GM21515 (cell line): ENCODE data around the gene AACS.
A peak's percentile ranks its signal among the peaks of the same experiment; 100 is the strongest.
"Not testable (repeated sequence)": the region's sequence is repeated elsewhere in the genome, so short reads cannot be mapped to it uniquely, and the experiment has no call there.

Experiments used
- ATAC-seq: cut with Tn5 transposase; IDR thresholded peaks from one replicate; pipeline ENCODE4 v1.9.1; 2021; ENCODE audit not compliant: unreplicated experiment

Gene AACS

GRCh38 chr12:125065021-125065918, at the start of gene AACS:
TSS of gene AACS (plus strand) at chr12:125065435. CDS start at chr12:125065585, 150 bp downstream.
- peak; percentile 89 for ATAC-seq

DNA sequence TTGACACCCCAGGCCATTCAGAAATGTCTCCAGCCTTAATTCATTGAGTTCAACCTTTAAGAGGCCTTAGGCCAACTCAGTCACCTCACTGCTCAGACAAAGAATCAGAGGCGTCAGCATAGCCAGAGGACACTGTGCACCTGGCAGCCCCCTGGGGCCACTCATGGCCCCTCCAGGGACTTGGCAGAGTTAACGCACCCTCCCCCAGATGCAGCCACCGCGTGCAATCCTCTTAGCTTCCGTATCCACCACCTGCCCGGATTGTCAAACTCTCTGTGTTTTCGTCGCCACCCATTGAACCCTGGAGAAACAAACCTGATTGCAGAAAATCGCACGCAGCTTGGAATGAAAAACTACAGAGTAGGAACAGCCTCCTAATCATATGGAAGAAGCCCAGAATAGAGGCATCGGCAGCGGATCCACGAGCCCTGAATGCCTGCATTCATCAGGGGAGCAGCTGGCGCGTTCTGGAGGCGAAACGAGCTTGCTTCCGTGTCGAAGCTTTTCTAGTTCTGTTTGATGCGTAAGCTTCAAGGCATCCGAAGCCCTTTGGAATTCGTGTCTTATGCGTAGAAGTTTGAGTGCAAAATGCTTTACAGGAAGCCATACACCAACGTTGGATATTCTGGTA, 49.4 kb upstream of the AACS start:
- ATAC-seq = no peak

- no peak for ATAC-seq
These were observed 47.4 kb upstream of the AACS start for GRCh38 chr12:125017801-125018200.

DNA sequence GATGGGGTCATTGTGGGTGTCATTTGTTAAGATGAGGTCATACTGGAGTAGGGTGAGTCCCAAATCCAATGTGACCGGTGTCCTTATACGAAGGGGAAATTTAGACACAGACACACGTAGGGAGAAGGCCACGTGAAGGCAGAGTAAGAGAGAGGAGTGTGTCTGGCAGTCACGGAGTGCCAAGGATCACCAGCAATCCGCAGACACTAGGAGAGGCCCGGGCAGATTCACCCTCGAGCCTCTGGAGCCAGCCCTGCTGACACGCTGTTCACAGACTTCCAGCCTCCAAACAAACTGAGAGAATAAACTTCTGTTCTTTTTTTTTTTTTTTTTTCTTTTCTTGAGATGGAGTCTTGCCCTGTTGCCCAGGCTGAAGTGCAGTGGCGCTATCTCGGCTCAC, 46.9 kb upstream of the AACS start:
- no peak for ATAC-seq

DNA sequence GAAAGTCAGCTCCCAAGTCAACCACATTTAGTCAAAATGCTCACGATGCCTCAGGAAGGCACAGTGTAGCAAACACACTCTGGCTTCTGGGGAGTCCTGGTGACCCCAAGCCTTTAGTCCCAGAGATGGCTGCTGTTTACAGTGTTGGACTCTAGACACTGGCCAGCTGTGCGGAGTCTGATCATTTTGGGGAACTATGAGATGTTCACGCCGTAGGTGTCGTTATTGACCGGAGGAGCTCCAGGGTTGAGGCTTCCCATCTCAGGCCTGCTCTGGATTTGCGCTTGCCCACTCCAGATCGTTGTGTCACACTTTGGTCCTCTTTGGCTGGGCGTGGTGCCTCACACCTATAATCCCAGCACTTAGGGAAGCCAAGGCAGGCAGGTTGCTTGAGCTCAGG, 44.1 kb upstream of the AACS start:
- no peak for ATAC-seq

- ATAC-seq = no peak
These were observed 43.5 kb upstream of the AACS start for GRCh38 chr12:125021771-125022170.

- ATAC-seq = no peak
These were observed 42.2 kb upstream of the AACS start for GRCh38 chr12:125023065-125023464.

DNA sequence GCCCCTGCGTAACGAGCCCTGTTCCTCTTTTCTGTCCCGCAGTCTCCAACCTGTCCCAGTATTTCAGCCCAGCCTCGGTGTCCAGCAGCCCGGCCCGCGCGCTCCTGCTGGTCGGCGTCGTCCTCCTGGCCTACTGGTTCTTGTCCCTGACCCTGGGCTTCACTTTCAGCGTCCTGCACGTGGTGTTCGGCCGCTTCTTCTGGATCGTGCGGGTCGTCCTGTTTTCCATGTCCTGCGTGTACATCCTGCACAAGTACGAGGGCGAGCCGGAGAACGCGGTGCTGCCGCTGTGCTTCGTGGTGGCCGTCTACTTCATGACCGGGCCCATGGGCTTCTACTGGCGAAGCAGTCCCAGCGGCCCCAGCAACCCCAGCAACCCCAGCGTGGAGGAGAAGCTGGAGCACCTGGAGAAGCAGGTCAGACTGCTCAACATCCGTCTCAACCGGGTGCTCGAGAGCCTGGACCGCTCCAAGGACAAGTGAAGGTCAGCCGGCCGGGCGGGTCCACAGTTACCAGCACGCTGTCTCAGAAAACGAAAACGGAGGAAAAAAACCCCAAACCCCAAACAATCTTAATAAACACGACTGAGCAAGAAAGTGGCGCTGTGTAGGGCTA, 40.2 kb upstream of the AACS start:
- no peak for ATAC-seq

- no peak for ATAC-seq
These were observed 39.5 kb upstream of the AACS start for GRCh38 chr12:125025606-125026235.

DNA sequence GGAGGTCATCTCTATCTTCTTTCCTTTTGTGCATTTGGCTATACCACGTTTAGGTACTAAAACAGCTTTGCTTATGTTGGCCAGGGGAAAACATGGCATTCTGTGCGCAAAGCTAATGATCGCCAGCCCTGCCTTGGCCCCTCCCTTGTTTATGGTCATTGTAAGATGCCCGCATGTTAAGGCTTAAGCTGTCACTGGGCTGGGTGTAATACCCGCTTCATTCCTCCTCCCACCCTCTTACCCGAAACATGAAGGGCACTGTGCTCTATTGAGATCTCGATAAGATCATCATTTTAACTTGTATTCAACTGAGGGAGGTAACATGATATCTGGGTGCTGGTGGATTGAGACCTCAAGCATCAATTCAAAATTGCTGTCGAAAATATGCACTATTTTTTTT, 37.1 kb upstream of the AACS start:
- ATAC-seq = no peak

- no peak for ATAC-seq
These were observed 35.4 kb upstream of the AACS start for GRCh38 chr12:125029761-125030358.

- not testable (repeated sequence) for ATAC-seq
These were observed 33.8 kb upstream of the AACS start for GRCh38 chr12:125031471-125031870.

- no peak for ATAC-seq
These were observed 32.6 kb upstream of the AACS start for GRCh38 chr12:125032466-125033152.

- ATAC-seq = no peak
These were observed 31.9 kb upstream of the AACS start for GRCh38 chr12:125033288-125033687.

GRCh38 chr12:125038976-125039625, 26.1 kb upstream of the AACS start:
- ATAC-seq = no peak

- no peak for ATAC-seq
These were observed 16.2 kb upstream of the AACS start for GRCh38 chr12:125049093-125049458.

DNA sequence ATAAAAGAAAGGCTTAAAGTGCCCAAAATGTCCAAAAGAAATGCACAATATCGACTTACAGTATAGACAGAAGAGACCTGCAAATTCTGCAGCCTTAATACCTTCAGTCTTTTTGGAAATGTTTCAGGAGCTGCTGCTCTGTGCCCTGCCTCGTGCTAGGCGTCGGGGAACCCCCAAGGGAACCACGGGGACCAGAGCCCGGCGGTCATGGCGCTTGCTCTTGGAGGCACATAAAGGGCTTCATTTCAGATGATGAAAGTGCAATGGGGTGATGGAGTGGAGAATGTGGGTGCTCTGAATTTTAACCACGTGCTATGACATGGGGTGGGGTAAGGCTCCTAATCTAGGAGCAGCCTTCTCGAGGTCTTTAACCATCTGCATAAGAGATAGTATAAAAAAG, 14.8 kb upstream of the AACS start:
- ATAC-seq = no peak

- no peak for ATAC-seq
These were observed 14.4 kb upstream of the AACS start for GRCh38 chr12:125050868-125051267.

- no peak for ATAC-seq
These were observed 11.4 kb upstream of the AACS start for GRCh38 chr12:125053821-125054220.

- ATAC-seq = no peak
These were observed 9.6 kb upstream of the AACS start for GRCh38 chr12:125055591-125055990.
